ENCODE results near the gene MTSS2.
"Not testable (repeated sequence)": the region's sequence is repeated elsewhere in the genome, so short reads cannot be mapped to it uniquely, and the experiment has no call there.

Gene MTSS2

GRCh38 chr16:70650216-70650615, 35.6 kb downstream of the MTSS2 start:
- DNase-seq: no peak

GRCh38 chr16:70649300-70649699, 36.6 kb downstream of the MTSS2 start:
- DNase-seq: no peak

- no peak for DNase-seq
Measured at GRCh38 chr16:70648606-70649005, 37.2 kb downstream of the MTSS2 start.

- no peak for DNase-seq
Measured at GRCh38 chr16:70647441-70648359, 38.2 kb downstream of the MTSS2 start.

- DNase-seq: no peak
Measured at GRCh38 chr16:70646260-70647241, 39.3 kb downstream of the MTSS2 start, which contains the start of gene IL34. IL34 (plus strand) TSS chr16:70646559; CDS start chr16:70646948, 389 bp downstream.

GRCh38 chr16:70644763-70645597, 40.9 kb downstream of the MTSS2 start:
- no peak for DNase-seq

GRCh38 chr16:70643264-70643663, 42.6 kb downstream of the MTSS2 start:
- DNase-seq: not testable (repeated sequence)

GRCh38 chr16:70642633-70643032, 43.2 kb downstream of the MTSS2 start:
- DNase-seq: no peak

GRCh38 chr16:70638814-70639792, 46.8 kb downstream of the MTSS2 start:
- DNase-seq: no peak
